Mucosa of descending colon (tissue), 3 donors: ENCODE results near the gene WDFY4. TPM values are rescaled to one million over a fixed set of nuclear protein-coding genes. Genes with fewer than 3 reads are reported as not detected.
A peak's percentile ranks its signal among the peaks of the same experiment; 100 is the strongest.

ENCODE experiments used
- ATAC-seq: fragments of 200-7000 bp; cut with Tn5 transposase; one replicate; pipeline ENCODE4 v1.9.1; 2020; ENCODE audit warnings: mild to moderate bottlenecking, moderate library complexity
- DNase-seq, 3 donors: peaks; one replicate each; pipeline ENCODE4 v3.0.0-alpha.2; 2020
- H3K36me3 ChIP-seq: fragments of 200-600 bp; one replicate; pipeline ENCODE4 v1.8.0; 2021; ENCODE audit warnings: low read depth, mild to moderate bottlenecking
- H3K4me1 ChIP-seq: fragments of 200-600 bp; one replicate; pipeline ENCODE4 v1.8.0; 2021; ENCODE audit warnings: low read depth, mild to moderate bottlenecking
- H3K4me3 ChIP-seq: fragments of 200-600 bp; one replicate; pipeline ENCODE4 v1.8.0; 2021; ENCODE audit warnings: mild to moderate bottlenecking
- H3K9me3 ChIP-seq: fragments of 200-600 bp; one replicate; pipeline ENCODE4 v1.8.0; 2021; ENCODE audit warnings: mild to moderate bottlenecking
- CTCF ChIP-seq: fragments of 200-600 bp; IDR thresholded peaks from one replicate; pipeline ENCODE4 v1.8.0; 2022; ENCODE audit warnings: antibody characterized with exemption, mild to moderate bottlenecking
- intact Hi-C, 2 donors: fragments of 100-400 bp; cut with DNase I in 1 of 2; cut with micrococcal nuclease in 1 of 2; formaldehyde crosslinking; loops; one replicate each; pipeline versions ENCODE4 v1.11.0 to v1.11.1; 2022; cut with DNase I, micrococcal nuclease
- long read RNA-seq, 2 donors: library from polyadenylated mRNA; unstranded; transcript quantifications; one replicate each; pipeline ENCODE4 v2.0.0, GENCODE V29; 2019 to 2021
- total RNA-seq, 3 donors: library from RNA; stranded (reverse); fragmentation: NEBNext Ultra II Directional in 2 of 3; extraction: Animal tissue kit (Norgen Biotek cat#: 25700) in 2 of 3; gene quantifications; one replicate each; pipeline versions ENCODE4 v1.2.1 to v1.2.4, GENCODE V29; 2021 to 2023
- donor health status: DM: no; HTN: no; CAD: no; lungs with moderate emphysema.
- donor health status: DM: no; HTN: no; CAD: no.
- donor health status: DM: no; HTN: yes; CAD: no.

The WDFY4 gene
- 1 to 10 TPM; 2.1 to 3.3 (median 2.2) TPM for total RNA-seq
- long read RNA-seq, donor 1, partial matches to known transcripts = 0 of 1 reads
- long read RNA-seq, donor 1, other reads (novel, unspliced or antisense) = 1 of 1 reads
- long read RNA-seq, donor 2, partial matches to known transcripts = 1 of 1 reads
- long read RNA-seq, donor 2, other reads (novel, unspliced or antisense) = 0 of 1 reads

- intact Hi-C loops = no loop called here
Observed at GRCh38 chr10:48684792-48685623, at the start of gene WDFY4. TSS of gene WDFY4 (plus strand) at chr10:48684873. CDS start at chr10:48709733, 24,860 bp downstream.

GRCh38 chr10:48634984-48635557 is 49.6 kb upstream of the WDFY4 start:
- Histone ChIP-seq H3K36me3 (no peaks in the 10 kb centered on the region), H3K9me3 (no peaks in the 10 kb centered on the region), H3K4me1 (peaks cover 8% of the 10 kb centered on the region), H3K4me3 (no peak overlapping the region)
- ATAC-seq (no peak), DNase-seq (no peak)
- intact Hi-C loops = no loop called here
- TF ChIP-seq CTCF = no peak

More at GRCh38 chr10:48684792-48685623, at the start of gene WDFY4:
- ATAC-seq = peak; percentile 80
- Histone ChIP-seq H3K9me3 (no peaks in the 10 kb centered on the region), H3K4me3 (no peak within 1 kb of the TSS), H3K4me1 (no peaks in the 10 kb centered on the region), H3K36me3 (no peaks in the 10 kb centered on the region)
- no peak for TF ChIP-seq CTCF
- DNase-seq = peak in 1 of 3 donors; percentile 40

- TF ChIP-seq CTCF = no peak
- no peak for ATAC-seq
- intact Hi-C loops = no loop called here
- Histone ChIP-seq H3K4me1 (peaks cover 8% of the 10 kb centered on the region), H3K4me3 (no peak overlapping the region), H3K36me3 (no peaks in the 10 kb centered on the region), H3K9me3 (peaks cover 3% of the 10 kb centered on the region)
- no peak for DNase-seq
Observed at GRCh38 chr10:48636231-48636630, 48.4 kb upstream of the WDFY4 start.

- DNase-seq (no peak), ATAC-seq (no peak)
- intact Hi-C loops = no loop called here
- peaks cover 4% of the 10 kb centered on the region for H3K9me3 ChIP-seq
- TF ChIP-seq CTCF = no peak
- H3K4me1 ChIP-seq = peaks cover 8% of the 10 kb centered on the region
- H3K4me3 ChIP-seq = no peak overlapping the region
- H3K36me3 ChIP-seq = no peaks in the 10 kb centered on the region
Observed at GRCh38 chr10:48636901-48637300, 47.8 kb upstream of the WDFY4 start.

GRCh38 chr10:48638158-48638557 is 46.5 kb upstream of the WDFY4 start:
- no peaks in the 10 kb centered on the region for H3K36me3 ChIP-seq
- H3K9me3 ChIP-seq = peaks cover 4% of the 10 kb centered on the region
- ATAC-seq = no peak
- no peak overlapping the region for H3K4me3 ChIP-seq
- no peak for DNase-seq
- H3K4me1 ChIP-seq = peaks cover 8% of the 10 kb centered on the region
- no peak for TF ChIP-seq CTCF
- intact Hi-C loops = no loop called here
